NCI-H82 treated with DMSO at 0.1 percent for 48 hours (cell line): Measurements from ENCODE around the gene AVPR1B.
A peak's percentile ranks its signal among the peaks of the same experiment; 100 is the strongest.

Source experiments
- DNase-seq: peaks from one replicate; lab custom pipeline; 2025; ENCODE audit not compliant: unreplicated experiment; lab: John Stamatoyannopoulos, UW

Gene AVPR1B

DNA sequence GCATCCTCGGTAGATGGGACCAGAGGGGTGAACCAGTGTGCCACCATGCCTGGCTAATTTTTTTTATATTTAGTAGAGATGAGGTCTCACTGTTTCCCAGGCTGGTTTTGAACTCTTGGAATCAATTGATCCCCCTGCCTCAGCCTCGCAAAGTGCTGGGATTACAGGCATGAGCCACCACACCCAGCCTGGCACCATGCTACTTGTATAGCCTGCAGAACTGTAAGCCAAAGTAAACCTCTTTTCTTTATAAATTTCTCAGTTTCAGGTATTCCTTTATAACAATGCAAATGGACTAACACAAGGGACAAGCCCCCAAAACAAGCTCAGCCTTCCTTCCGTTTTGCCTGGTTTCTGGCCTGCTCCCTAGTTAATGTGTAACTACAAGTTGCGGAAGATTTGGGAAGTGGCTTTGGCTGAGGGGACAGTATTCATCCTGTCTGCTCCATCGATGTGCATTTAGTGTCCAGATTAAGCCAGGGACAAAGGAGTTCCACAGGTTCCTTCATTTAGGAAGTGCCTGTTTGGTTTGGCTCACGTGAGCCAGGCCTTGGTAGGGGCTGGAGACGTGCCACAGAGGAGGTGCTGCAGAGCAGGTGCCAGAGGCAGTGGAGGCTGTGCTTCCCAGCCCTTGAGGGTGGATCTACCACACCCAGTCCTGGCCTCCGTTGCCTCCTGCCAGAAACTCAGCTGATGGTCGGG is 4.4 kb downstream of the AVPR1B start:
- no peak for DNase-seq

DNA sequence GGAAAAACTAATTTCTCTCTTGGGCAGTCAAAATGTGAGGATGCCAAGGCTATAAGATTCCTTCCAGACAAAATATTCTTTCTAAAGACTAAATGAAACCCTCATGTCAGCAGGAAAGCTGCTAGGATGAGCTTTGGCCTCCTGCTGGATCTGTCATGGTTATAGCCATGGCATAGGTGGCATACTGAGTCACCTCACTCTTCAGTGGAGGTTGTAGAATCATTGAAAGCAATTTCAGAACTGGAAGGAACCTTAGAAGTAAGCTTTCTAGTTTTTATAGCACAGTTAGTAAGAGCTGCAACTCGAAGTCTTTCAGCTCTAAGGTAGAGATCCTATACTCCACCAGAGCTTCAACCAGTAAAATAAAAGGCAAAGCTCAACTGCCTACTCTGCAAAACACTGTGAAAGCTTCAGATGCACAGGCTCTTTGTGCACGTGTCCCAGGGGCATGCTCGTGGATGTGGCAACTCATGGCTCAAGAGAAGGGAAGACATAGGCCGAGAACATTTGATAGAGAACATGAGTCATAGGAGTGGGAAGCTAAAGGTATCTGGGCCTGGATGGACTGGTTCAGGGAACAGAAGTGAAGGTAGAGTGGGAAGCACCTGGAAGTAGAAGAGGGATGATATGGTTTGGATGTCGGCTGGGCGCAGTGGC is 5.8 kb downstream of the AVPR1B start:
- no peak for DNase-seq

DNA sequence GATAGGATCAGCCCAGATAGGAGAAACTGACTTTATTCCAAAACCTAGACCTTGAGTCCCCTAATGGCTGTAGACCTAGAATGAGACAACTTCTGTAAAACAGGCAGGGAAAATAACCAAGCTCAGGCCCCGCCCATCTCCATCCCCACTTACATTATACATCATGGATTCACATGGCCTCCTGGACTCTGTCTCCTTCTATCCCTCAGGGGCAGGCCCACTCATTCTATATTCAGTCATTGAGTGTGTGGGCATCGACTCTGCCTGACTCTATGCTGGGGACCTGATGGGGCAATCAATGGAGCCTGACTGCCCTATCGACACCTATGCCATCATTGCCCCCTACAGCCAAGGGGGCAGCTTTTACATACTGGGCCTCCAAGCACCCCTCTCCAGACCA is 6.4 kb downstream of the AVPR1B start:
- no peak for DNase-seq

DNA sequence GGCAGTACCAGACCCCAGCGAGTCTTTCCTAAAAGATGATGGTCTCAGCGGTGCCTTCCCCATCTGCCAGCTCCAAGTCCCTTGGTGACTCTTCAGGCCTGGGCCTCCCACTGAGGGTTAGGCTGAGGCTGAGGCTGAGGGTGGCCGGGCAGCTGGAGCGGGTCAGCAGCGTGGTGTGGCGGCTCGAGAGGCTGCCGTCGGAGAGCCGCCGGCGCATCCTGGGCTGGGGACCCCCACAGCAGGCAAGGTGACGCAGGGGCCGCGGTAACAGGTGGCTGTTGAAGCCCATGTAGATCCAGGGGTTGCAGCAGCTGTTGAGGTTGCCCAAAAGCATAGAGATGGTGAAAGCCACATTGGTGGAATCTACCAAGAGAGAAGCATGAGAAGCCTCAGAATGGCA is 7.0 kb downstream of the AVPR1B start:
- DNase-seq = no peak

DNA sequence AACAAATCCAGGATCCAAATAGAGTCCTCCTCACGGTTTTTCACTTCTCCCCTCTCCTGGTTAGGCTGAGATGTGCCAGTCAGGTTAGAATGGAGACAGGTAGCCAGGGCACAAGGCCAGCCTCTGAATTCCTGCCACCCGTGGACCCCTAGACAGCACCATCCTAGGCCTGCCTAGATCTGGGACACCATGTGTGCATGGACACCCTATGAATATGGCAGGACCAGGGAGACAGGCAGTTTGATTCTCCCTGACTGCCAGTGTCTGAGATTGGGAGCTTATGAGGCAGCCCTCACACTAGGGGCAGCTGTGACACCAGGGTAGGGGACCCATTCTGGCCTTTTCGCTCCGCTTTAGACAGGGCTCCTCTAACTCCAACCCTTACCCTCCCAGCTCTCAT is 7.5 kb downstream of the AVPR1B start:
- no peak for DNase-seq

DNA sequence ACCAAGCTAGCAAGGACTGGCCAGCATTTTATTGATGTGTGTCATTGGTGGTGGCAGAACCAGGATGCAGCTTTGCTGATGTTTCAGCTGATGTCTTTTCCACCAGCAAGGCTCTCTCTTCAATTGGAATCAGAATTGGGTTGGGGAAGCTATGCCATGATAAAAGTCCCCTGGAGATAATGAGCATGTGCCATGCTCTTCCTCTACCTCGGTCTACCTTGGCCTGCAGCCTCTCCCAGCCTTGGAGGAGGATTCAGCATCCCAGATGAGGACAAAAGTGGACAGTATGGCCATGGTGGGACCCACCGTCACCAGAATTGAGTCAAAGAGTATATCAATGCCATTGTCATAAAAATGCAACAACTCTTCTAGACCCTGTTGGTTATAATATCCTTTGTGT is 8.6 kb downstream of the AVPR1B start:
- no peak for DNase-seq

DNA sequence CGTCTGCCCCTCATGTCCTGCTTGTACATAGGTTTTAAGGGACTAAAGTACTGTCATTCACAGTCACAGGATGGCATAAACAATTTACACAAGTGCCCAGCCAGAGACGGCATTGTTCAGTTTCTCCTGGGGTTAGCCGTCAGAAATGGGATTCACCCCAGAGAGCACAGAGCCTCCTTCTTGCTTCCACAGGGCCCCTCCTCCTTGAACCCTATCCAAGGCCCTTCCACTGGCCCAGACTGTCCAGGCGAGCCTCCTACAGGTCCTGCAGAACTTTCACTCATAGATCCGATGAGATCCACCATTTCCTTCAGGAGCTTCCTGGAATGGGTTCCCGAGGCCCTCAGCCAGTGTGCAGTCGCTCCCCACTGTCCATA is 10.0 kb downstream of the AVPR1B start:
- no peak for DNase-seq

DNA sequence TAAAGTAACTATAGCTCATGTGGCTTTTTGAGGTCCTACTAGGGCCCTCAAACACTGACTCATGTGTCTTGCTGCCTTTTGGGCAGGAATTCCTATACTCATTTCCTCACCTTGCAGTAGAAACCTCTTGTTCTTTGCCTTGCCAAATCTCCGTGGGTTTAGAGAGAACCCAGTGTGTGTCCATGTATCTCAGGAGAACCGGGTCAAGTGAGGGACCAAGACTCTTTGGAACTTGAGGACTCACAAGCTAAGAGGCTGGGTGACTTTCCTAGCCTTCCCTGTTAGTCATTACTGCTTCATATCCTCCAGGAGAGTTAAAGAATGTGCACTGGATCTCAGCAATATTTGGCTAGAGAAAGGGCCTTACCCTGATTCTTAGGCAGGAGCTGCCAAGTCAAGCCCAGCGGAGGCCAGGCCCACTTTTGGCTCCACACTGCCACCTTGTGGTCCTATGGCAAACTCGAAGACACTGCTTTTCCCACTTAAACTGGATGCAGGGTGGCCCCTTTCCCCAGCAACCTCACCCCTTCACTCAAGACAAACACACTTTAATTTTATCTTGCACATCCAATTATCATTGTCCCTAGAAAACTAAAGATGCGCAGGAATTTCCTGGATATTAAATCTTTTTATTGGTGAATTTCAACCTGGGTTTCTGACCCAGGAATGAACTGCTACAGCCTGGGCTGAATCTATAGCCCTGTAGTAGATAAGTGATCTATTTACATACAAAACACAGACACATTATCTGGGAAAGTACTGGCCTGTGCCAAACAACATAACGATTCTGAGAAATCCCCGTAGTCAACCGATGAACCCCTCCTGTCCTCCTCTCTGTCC is 10.6 kb downstream of the AVPR1B start:
- peak; percentile 20 for DNase-seq

DNA sequence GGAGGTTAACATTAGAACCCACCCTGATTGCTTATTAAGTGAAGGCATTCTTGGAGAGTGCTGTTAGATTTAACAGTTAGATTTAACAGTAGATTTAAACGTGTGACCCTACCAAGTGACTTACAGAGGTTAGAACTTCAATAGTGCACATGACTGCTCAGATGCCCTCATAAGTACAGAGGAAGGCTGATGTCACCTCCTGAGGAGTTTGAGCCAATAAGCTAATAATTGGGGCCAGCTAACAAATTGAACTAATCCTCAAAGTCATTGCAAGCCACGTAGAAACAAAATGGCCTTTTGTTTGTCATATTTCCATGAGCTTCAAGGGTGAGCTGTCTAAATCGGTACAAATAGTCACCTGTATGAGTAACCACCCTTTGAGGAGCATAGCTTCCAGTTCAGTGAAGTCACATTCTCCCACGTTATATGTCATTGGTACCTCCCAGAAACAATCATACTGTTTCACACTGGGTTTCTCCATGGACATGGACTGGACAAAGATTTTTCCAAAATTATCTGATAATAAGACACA is 11.7 kb downstream of the AVPR1B start:
- no peak for DNase-seq

DNA sequence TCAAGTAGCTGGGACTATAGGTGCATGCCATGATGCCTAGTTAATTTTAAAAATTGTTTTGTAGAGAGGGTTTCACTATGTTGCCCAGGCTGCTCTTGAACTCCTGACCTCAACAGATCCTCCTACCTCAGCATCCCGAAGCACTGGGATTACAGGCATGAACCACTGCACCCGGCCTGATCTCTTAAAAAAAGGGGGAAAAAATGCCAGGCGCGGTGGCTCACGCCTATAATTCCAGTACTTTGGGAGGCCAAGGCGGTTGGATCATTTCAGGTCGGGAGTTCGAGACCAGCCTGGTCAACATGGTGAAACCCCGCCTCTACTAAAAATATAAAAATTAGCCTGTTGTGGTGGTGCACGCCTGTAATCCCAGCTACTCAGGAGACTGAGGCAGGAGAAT is 13.2 kb downstream of the AVPR1B start:
- DNase-seq = no peak

DNA sequence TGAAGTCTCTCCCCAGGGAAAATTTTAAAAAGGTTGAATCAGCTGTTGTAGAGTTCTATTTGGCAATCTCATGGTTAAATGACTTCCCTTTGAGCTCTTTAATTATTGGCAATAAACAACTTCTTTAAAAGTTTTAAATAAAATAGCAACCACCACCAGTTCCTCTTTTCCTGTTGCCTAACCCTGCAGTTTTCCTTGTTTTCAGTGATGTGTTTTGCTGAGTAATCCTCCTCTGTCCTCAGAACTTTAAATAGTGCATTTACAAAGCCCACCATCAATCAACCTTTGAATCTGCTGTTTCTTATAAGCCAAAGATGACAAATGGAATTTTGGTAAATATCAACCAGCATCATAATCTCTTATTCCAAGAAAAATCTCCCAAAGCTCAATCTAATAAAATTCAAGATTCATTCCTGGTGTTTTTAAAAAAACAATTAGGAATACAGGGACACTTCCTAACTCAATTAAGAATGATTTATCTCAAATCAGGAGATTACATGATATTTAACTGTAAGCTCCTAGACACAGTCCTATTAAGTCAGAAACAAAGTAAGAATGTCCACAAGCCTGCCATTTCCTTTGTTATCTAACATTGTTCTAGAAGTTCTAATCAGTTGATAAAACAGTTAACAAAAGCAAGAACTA is 14.8 kb downstream of the AVPR1B start:
- no peak for DNase-seq

DNA sequence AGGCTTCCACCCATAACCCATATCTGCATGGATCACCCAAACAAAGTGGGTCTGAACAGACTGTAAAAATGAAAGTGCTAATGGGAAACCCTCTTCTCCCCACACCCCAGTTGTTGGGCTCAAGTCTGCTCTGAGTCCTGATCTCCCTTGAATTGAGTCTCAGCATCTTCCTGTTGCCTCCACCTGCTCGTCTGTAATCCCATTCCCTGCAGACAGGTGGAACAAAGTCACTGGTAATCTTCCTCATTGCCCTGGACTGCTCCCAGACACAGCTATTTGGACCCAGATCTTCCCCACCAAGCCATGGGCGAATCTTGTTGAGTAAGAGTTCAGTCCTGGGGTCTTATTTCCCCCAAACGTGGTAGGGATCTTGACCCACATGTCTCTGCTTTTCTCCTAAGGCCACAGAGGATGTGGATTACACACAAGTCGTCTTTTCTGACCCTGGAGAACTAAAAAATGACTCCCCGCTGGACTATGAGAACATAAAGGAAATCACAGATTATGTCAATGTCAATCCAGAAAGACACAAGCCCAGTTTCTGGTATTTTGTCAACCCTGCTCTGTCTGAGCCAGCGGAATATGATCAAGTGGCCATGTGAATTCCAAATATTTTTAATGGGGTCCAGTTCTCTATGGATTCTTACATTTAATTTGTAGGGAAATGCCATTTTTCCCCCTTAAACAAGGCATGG is 15.7 kb downstream of the AVPR1B start:
- no peak for DNase-seq

DNA sequence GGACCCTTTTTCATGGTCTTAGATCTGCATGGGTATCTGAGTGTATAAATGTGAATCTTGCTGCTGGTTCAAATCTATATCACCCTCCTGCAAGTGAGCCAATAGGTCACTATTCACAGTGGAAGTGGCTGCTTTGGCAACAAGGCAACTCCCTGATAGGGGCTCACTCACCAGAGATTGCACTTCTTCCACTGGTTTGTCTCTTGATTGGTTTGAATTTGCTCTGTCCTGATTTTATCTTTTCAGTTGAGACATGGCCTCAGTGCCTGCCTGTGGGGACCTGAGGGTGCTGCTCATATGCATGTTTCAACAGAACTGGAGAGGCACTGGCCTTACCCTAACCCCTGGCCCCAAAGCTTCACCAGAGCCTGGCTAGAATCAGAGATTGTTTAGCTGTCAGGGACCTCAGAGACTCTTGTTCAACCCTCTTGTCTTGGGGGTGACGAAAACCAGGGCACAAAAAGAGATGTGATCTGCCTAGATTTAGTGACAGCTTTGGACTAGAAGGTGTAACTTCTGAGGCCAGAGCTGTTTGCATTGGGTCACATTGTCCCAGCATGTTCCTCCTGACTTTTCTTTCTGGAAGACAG is 16.9 kb downstream of the AVPR1B start:
- DNase-seq = no peak

DNA sequence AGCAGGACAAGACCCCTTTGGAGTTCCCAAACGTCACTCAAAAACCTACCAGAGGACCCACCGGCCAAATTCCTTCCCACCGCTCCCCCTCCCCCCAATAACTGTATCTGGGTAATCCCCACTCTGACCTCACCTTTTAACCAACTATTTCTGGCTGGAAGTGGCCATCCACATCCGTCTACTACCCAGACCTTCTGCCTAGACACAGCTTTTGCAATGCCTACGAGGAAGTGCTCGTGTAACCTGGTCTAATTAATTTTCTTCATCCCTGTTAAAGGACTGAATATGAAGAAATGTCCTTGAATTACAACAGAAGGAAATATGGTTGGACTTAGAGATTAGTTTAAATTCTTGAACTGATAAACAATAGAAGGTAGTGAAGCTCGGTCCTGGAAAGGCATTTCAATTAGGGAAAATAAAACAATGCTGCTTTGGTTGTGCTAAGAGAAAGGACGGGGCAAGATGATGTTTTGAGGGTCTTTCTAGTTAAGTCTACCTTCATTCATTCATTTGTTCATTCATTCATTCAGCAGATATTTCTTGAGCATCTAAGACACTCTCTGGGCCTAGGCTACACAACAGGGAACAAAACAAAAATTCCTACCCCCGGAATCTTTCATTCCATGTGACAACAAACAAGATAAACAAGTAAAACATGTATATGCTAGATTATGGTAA is 18.8 kb downstream of the AVPR1B start:
- DNase-seq = no peak

DNA sequence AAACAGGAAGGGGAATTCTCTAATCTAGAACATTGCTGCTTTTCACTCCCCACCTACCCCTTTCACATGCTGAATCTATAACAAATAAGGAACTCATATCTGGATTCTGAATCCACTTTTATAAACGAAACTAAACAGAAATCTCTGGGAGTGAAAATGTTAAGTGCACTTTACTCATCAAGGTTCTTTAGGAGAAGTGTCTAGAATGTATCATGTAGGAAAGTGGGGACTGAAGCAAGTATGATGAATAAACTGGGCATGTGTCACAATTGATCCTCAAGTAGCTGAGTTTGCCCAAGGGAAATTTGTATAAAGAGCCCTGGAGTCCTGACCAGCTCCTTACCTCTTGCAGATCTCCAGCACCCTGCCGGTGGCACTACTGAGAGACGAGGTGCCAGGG is 19.8 kb downstream of the AVPR1B start:
- no peak for DNase-seq

DNA sequence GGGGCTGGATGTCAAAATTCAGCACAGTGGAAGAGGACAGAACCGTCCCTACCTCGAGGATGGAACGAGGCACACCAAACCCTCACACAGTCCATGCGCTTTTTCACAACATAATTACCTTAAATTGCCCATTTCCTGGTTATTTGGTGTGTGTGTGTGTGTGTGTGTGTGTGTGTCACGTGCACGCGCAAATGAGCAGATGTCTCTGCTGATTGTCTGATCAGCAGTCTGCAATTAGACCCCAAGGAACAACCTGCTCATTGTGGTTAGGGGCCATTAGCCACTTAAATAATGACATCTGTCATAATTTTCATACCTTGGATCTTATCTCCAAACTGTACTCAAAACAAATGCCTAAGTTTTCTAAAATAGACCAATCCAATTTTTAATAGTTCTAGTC is 23.2 kb downstream of the AVPR1B start:
- DNase-seq = no peak

DNA sequence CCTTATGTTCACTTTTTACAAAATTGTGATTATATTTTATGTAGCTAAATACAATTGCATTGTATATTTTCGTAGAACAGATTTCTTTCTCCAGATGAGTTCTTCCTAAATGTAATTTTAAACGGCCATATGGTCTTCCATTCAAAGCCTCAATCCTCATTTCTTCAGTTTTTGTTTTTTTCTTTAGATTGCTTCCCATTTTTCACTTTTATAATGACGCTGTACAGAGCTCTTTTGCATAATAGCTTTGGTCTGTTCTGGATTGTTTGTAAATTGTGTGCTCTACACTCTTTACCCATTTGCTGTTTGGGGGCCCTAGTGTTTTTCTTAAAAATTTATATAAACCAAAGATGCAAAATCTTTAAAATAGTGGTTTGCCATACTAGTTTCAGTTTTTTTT is 27.8 kb downstream of the AVPR1B start:
- DNase-seq = no peak

DNA sequence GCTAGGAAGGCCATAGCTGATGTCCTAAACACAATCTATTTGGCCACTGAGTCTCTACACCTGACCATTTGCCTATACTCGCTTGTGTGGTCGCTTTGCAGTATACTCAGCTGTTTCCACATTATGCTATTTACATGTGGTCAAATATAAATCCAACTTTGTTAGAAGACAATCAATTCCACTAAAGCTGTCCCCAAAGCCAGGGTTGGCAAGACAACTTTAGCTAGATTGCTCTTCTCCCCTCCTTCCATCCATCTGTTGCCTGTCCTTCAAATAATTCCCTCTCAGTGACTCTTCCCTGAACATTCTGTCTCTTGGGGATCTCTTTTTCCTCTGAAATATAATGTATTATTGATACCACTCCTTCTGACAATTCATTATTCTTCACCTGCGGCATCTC is 30.1 kb downstream of the AVPR1B start:
- DNase-seq = no peak

DNA sequence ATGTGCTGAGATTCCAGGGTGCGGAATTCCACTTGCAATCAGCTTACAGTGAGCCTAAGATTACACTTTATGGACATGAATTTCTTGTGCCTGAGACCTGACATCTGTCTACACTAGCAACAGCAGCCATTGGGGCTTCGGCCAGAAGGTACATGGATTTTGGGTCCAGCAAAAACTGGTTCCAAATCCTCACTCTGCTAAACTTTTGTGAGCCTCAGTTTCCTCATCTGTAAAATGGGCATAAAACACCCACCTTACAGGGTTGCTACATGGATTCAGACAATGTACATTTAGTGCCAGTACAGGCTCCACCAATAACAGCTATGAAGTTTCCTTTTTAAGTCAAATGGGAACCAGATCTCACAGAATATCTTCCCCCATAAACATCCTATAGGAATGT is 33.4 kb downstream of the AVPR1B start:
- DNase-seq = no peak
